DMS 273 (cell line): ENCODE measurements around the gene GPR26.

Experiments
- DNase-seq: peaks from one replicate; lab custom pipeline; 2025; ENCODE audit not compliant: unreplicated experiment; lab: John Stamatoyannopoulos, UW

The GPR26 gene

GRCh38 chr10:123645615-123646014 is 20.5 kb upstream of the GPR26 start:
- no peak for DNase-seq

GRCh38 chr10:123648595-123648994 is 17.6 kb upstream of the GPR26 start:
- DNase-seq, result no peak

- peak; percentile 57 for DNase-seq
These were observed 16.5 kb upstream of the GPR26 start for GRCh38 chr10:123649676-123650075.

- DNase-seq, result no peak
These were observed 14.6 kb upstream of the GPR26 start for GRCh38 chr10:123651421-123652047.

- DNase-seq, result peak; percentile 14
These were observed 10.4 kb upstream of the GPR26 start for GRCh38 chr10:123655751-123656150.

- DNase-seq, result peak; percentile 10
These were observed 2.6 kb upstream of the GPR26 start for GRCh38 chr10:123663522-123663921.

GRCh38 chr10:123665491-123666286 is 466 bp upstream of the GPR26 start:
- peak; percentile 29 for DNase-seq

- DNase-seq, result no peak
These were observed 3.7 kb downstream of the GPR26 start for GRCh38 chr10:123669886-123670285.

- DNase-seq, result peak; percentile 13
These were observed 7.0 kb downstream of the GPR26 start for GRCh38 chr10:123673198-123673597.

GRCh38 chr10:123674741-123675140 is 8.6 kb downstream of the GPR26 start:
- DNase-seq, result no peak

GRCh38 chr10:123675811-123676210 is 9.7 kb downstream of the GPR26 start:
- no peak for DNase-seq

- no peak for DNase-seq
These were observed 11.4 kb downstream of the GPR26 start for GRCh38 chr10:123677556-123677955.

GRCh38 chr10:123678376-123678775 is 12.2 kb downstream of the GPR26 start:
- DNase-seq, result peak; percentile 31

- no peak for DNase-seq
These were observed 15.1 kb downstream of the GPR26 start for GRCh38 chr10:123681285-123681684.

- DNase-seq, result no peak
These were observed 16.3 kb downstream of the GPR26 start for GRCh38 chr10:123682477-123682876.

GRCh38 chr10:123683459-123683858 is 17.3 kb downstream of the GPR26 start:
- DNase-seq, result no peak

- no peak for DNase-seq
These were observed 17.7 kb downstream of the GPR26 start for GRCh38 chr10:123683865-123684264.

- no peak for DNase-seq
These were observed 19.1 kb downstream of the GPR26 start for GRCh38 chr10:123685260-123685659.

- DNase-seq, result peak; percentile 9
These were observed 21.6 kb downstream of the GPR26 start for GRCh38 chr10:123687758-123688157.

GRCh38 chr10:123689880-123690279 is 23.7 kb downstream of the GPR26 start:
- no peak for DNase-seq

- DNase-seq, result peak; percentile 20
These were observed 37.1 kb downstream of the GPR26 start for GRCh38 chr10:123703195-123703790.

- no peak for DNase-seq
These were observed 37.9 kb downstream of the GPR26 start for GRCh38 chr10:123704076-123704475.
